ENCODE results near the gene DLX2. TPM values are rescaled to one million over a fixed set of nuclear protein-coding genes. Genes with fewer than 3 reads are reported as not detected.

Gene DLX2
- total and polyA plus RNA-seq, 2 donors (not counting 3 experiments of a cell fraction or from before 2014, with no cell fraction given) = not detected

DNA sequence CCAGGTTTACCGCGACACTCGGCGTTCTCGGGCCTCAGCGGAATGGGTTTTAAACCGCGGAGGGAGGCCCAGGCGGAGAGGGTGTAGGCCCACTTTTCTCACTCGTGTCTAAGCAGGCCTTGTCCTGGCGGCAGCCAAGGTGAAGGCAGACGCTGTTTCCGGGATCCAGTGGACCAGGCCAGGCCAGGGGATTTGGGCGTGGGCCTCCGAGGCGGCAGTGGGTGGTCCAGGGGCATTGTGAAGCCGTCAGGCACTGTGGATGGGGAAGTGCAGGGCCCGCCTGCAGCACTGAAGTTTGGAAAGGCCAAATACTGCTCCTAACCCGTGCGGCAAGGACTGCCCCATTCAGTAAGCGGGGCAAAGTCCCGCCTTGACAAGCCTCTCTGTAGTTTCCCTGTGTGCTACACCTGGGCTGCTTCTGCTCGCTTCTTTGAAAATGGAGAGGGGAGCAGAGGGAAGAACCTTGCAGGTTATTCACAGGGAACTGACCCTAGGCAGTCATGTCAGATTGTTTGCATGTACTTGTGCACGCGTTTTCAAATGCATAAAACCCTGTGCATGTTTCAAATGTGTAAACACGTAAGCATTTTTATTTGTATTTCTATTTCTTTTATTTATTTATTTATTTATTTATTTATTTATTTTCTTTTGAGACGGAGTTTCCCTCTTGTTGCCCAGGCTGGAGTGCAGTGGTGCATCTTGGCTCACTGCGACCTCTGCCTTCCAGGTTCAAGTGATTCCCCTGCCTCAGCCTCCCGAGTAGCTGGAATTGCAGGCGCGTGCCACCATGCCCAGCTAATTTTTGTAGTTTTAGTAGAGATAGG is 7.5 kb upstream of the DLX2 start:
- no peaks in the 10 kb centered on the region for H3K9me3 ChIP-seq (replicated peaks; ENCODE audit: control insufficient read depth, insufficient read depth, low read length)
- H3K27me3 ChIP-seq (ENCODE audit: control insufficient read depth in 2 of 2, insufficient read depth in 2 of 2, low read length in 2 of 2) = peaks cover 17 to 25% of the 10 kb centered on the region in 2 experiments
- H3K9me1 ChIP-seq (replicated peaks; ENCODE audit: control insufficient read depth, extremely low read depth, insufficient read depth, low read length) = no peaks in the 10 kb centered on the region
- no peak for DNase-seq (ENCODE audit: low read depth, low spot score)
- peaks cover 17% of the 10 kb centered on the region for H3K4me1 ChIP-seq (ENCODE audit: control insufficient read depth, extremely low read depth, insufficient read depth, low read length)
- no peak overlapping the region for H3K4me2 ChIP-seq (ENCODE audit: insufficient read depth, low read length)
- no peaks in the 10 kb centered on the region for H4K20me1 ChIP-seq (replicated peaks; ENCODE audit: control insufficient read depth, extremely low read depth, insufficient read depth, low read length)
- peak overlapping the region; percentile 5 for H2AFZ ChIP-seq (ENCODE audit: low read depth, low read length)
- ChIA-PET CTCF (interaction anchor here (0.7 to 1.3 kb wide), 4 partner anchors 18 to 600 kb away, joined by 3 read pairs; no protein-coding TSS in a partner anchor), POLR2A (no interaction called here)
- BruUV-seq (replicated peaks) = no TSS peak
- no peak overlapping the region for H3K9ac ChIP-seq (replicated peaks; ENCODE audit: extremely low read depth, insufficient read depth, low read length)
- intact Hi-C loops (cut with micrococcal nuclease) (loop anchor here (10.0 kb wide), 2 partner anchors 215 to 1135 kb away; partner anchors contain the start of gene SLC25A12), dilution Hi-C loops (cut with MboI; ENCODE audit: extremely low pct_ligation_motif_present, low sequenced_read_pairs) (no loop called here)
- H3K27ac ChIP-seq (ENCODE audit: insufficient read depth, low read depth, low read length) = no peak overlapping the region
- no peaks in the 10 kb centered on the region for H3K79me2 ChIP-seq (ENCODE audit: control insufficient read depth, insufficient read depth, low read length)
- H3K4me3 ChIP-seq (replicated peaks in 1 of 3; ENCODE audit: insufficient read depth in 1 of 3, low read depth in 1 of 3, low read length in 3 of 3) = no peak overlapping the region
- H3K36me3 ChIP-seq (ENCODE audit: control insufficient read depth in 2 of 2, extremely low read depth in 1 of 2, insufficient read depth in 2 of 2, low read length in 2 of 2) = no peaks in the 10 kb centered on the region
- FAIRE-seq = no peak
- no peak for TF ChIP-seq GATA2 (IDR thresholded peaks at IDR 0.05; ENCODE audit: insufficient read depth, insufficient read length, low read depth, low read length)
- TF ChIP-seq, protein P1, sequence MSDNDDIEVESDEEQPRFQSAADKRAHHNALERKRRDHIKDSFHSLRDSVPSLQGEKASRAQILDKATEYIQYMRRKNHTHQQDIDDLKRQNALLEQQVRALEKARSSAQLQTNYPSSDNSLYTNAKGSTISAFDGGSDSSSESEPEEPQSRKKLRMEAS (IDR thresholded peaks at IDR 0.05; ENCODE audit: insufficient read depth, insufficient read length) = no peak
- TF ChIP-seq, protein P2, sequence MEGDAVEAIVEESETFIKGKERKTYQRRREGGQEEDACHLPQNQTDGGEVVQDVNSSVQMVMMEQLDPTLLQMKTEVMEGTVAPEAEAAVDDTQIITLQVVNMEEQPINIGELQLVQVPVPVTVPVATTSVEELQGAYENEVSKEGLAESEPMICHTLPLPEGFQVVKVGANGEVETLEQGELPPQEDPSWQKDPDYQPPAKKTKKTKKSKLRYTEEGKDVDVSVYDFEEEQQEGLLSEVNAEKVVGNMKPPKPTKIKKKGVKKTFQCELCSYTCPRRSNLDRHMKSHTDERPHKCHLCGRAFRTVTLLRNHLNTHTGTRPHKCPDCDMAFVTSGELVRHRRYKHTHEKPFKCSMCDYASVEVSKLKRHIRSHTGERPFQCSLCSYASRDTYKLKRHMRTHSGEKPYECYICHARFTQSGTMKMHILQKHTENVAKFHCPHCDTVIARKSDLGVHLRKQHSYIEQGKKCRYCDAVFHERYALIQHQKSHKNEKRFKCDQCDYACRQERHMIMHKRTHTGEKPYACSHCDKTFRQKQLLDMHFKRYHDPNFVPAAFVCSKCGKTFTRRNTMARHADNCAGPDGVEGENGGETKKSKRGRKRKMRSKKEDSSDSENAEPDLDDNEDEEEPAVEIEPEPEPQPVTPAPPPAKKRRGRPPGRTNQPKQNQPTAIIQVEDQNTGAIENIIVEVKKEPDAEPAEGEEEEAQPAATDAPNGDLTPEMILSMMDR (IDR thresholded peaks at IDR 0.05; ENCODE audit: extremely low read depth in 1 of 2, insufficient read depth in 1 of 2, low read depth in 1 of 2, low read length in 2 of 2) = no peak
